Stomach (tissue), 4 donors: ENCODE results near the gene SPOUT1.

ENCODE experiments used
- CTCF ChIP-seq, 7 experiments: fragments of 450-650 bp in 4 of 7; fragments of 200-600 bp in 3 of 7; sonication (generic) in 3 of 7; IDR thresholded peaks; one replicate each; pipeline ENCODE4 v1.5.1; 2016 to 2019; ENCODE audit warnings: antibody characterized with exemption in 7 of 7, control low read depth in 2 of 7, mild to moderate bottlenecking in 1 of 7
- EP300 ChIP-seq: sonication (generic); formaldehyde crosslinking; IDR thresholded peaks from one replicate; pipeline ENCODE4 v1.6.1; 2017; ENCODE audit warnings: antibody characterized with exemption
- POLR2A ChIP-seq, 4 donors: fragments of 450-650 bp; IDR thresholded peaks; one replicate each; pipeline ENCODE4 v1.6.1; 2016; ENCODE audit warnings: antibody characterized with exemption in 4 of 4, control low read depth in 2 of 4, mild to moderate bottlenecking in 1 of 4, moderate library complexity in 1 of 4

GRCh38 chr9:128771094-128771721, 58.4 kb downstream of the SPOUT1 start:
- TF ChIP-seq CTCF (IDR thresholded peaks at IDR 0.05) (no peak), POLR2A (IDR thresholded peaks at IDR 0.05) (no peak), EP300 (no peak)
